HG03575 (cell line): ENCODE results near the gene DGUOK.

ENCODE experiments used
- ATAC-seq: cut with Tn5 transposase; IDR thresholded peaks from one replicate; pipeline ENCODE4 v1.9.1; 2021; ENCODE audit not compliant: unreplicated experiment, insufficient number of reproducible peaks, low FRiP score; ENCODE audit errors: extremely low read depth

The DGUOK gene

DNA sequence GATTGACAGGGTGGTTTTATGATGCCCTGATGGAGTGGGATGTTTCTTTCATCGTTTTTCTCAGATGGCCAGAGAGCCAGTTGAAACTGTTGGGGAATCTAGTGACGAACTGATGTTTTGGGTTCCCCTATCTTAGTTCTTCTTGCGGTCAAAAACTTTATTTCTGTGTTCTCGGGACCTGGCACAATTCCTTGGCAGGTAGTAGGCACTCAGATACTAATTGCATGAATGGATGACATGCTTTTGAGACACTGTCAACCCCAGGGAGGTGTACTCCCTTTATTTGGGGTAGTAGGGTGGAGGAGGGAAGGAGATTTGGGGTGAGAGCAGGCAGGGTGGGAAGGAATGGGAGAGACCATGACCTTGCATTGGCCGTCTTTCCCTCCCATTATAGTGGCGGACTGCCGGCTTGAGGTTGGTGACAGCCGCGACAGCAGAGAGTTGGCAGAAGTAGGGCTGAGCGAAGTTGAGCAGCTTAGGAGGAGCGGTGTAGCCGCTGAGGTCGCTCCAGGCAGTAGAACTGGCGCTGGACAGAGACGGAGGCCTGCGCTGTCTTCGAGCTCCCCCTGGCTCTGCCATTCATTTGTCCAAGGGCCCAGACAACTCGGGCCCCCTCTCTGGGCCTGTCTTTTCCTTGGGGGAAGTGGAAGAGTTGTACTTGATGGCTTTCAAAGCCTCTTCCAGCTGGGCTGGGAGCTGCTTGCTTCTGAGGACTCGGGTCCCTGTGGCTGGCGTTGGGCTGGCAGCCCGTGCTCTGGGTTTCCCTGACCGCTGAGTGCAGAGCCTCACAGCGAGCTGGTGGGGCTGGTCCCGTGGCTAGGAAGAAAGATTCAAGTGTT lies 60.6 kb downstream of the DGUOK start:
- no peak for ATAC-seq

DNA sequence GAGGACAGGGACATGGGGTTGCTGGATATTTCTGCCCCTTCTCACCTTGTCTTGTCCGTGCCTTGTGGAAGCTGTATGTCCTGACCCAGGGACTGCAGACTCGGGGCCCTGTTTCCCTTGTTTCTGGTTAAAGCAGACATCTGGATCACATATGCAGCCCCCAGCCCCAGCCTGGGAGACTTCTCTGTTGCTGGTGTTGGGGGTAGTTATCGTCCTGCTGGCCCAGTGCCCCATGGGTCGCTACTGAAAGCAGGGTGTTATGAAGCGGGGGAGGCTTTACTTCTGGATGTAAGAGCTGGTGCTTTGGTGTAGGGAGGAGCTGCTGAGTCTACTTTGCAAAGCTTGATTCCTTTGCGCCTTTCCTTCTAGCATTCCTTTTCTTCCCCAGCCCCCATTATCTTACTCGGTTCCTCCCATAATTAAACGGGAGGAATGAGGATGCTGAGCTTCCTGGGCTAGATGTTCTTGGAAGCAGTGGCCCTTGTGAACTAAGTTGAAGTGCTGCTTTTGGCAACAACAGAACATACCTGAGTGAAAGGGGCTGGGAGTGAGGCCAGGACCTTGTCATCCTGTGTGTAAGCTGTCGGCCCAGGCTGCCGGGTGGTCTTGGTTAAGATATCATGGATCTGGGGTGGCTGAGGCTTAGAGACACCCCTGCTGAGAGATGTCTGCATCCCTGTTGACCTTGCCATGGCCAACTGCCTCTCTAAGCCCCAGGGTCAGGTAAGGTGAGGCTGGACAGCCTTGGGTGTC lies 61.4 kb downstream of the DGUOK start:
- ATAC-seq = no peak

DNA sequence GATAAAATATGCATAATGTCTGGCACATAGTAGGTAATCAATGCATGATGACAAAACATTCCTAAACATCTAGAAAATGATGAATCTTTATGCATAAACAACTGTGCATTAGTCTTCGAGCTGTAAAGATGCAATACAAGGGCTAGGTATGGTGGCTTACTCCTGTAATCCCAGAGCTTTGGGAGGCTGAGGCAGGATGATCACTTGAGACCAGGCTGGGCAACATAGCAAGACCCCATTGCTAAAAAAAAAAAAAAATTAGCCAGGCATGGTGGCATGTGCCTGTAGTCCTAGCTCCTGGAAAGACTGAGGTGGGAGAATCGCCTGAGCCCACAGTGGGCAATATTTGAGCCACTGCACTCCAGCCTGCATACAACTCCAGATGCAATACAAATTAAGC lies 63.3 kb downstream of the DGUOK start:
- no peak for ATAC-seq

DNA sequence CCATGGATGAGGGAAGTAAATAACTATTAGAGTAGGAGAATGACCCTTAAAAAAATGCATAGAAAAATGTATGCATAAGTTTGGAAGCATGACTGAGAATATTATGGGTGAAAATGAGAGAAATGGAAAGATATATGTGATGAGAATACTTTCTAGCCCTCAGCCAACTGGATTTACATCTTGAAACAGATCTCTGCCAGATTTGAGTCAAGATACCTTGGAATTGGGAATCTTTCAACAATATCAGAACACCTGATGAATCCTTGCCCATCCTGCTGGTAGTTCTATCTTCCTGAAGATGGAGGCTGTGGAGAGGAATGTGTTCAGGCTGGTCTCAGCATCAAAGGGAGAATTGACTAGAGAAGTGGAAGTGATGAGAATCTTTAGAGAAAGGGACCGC lies 63.9 kb downstream of the DGUOK start:
- ATAC-seq = no peak

DNA sequence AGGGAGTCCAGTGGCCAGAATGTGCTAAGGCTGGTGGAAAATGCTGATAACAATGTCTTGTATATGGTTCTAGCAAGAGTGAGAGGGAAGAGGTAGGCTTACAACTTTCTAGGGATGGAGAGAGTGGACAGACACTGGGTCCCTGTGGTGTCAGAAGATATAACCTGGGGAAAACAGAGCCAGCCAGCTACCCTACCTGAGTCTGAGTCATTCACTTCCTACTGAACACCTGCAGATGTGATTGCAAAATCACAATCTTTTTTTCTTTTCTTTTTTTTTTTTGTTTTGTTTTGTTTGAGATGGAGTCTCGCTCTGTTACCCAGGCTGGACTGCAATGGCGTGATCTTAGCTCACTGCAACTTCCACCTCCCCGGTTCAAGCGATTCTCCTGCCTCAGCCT lies 65.4 kb downstream of the DGUOK start:
- no peak for ATAC-seq

DNA sequence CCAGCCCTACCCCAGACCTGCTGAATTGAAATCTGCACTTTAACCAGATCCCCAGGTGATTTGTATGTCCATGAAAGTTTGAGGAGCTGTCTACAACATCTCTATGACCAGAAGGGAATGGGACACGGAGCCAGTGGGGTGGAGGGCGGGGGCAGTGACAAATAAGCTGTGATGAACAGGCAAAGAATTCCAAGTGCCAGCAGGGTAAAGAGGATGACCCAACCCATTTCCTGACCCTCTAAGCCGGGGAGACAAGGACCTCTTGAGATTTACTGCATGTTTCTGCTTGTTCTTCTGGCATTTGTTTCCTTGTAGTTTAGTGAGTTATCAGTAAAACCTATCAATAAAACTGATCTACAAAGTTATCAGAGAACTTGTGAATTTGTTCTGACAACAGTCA lies 66.7 kb downstream of the DGUOK start:
- no peak for ATAC-seq

DNA sequence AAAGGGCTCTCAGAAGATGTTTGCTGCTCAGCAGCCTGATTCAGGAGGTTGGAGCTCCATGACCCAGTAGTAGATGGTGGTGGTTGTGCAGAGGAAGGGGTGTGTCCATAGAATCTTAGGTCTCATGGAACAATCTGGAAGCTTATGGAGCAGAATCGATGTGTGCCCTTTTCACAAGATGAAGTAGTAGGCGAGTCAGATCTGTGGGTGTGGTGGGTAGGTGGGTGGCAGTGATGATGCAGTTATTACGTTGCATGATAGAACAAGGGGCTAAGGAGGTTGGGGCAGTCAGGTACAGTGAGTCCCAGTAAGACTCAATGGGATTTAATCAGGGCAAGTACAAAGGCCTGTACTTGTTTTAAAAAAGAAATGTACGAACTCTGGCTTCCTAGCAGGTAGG lies 67.1 kb downstream of the DGUOK start:
- ATAC-seq = no peak

DNA sequence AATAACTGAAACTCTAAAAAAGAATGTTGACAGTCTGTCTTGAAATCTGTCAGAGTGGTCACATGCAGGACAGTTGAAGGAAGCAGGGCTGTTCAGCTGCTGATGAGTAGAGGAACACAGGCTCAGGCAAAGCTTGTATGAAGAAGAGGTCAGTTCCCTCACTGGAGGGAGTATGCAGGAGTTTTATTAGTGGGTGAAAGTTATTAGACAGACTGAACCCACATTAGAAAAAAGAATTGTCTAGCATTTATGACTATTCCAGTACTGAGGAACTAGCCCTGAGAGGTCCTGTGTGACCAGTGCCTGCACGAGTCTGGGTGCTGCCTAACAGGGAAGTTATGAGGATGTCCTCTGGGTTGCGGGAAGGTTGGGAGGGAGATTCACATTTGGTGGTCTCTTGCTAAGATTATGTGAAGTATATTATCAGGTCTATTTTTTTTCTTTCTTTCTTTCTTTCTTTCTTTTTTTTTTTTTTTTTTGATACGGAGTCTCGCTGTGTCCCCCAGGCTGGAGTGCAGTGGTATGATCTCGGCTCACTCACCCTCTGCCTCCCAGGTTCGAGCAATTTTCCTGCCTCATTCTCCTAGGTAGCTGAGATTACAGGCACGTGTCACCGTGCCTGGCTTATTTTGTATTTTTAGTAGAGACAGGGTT lies 67.6 kb downstream of the DGUOK start:
- ATAC-seq = no peak

DNA sequence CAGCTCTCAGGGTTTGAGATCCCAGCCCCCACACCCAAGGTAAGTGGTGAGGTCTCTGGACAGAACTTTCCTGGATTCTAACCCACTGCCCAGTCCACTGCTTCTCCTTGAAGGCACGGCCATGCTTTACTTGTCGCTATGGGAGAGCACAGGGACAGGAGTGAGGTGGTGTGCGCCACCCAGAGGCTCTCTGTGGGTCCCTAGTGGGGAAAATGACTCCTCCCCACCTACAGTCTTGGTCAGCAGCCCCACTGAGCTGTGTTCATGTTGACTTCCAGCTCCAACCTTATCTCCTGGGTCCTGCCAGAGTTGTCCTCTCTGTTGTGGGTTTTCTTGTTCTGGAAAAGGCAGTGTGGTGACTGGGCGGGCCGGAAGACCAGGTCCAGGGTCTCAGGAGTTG lies 69.1 kb downstream of the DGUOK start:
- no peak for ATAC-seq

DNA sequence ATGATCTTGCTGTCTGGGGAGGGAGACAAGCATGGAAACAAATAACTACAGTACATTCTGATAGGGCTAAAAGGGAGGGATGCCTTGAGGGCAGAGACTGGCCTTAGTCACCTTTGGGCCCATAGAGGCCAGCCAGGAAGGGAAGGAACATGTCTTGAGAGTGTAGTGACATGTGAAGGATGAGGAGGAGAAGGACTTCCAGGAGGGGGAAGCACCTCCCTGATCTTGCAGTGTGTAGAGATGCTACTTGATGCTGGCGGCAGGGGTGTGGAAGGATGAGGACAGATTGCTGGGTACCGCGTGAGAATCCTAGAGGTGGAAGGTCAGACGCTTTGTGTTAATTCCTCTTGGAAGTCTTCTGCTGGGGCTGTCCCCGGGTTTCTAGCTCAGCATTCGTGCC lies 71.1 kb downstream of the DGUOK start:
- ATAC-seq = no peak

DNA sequence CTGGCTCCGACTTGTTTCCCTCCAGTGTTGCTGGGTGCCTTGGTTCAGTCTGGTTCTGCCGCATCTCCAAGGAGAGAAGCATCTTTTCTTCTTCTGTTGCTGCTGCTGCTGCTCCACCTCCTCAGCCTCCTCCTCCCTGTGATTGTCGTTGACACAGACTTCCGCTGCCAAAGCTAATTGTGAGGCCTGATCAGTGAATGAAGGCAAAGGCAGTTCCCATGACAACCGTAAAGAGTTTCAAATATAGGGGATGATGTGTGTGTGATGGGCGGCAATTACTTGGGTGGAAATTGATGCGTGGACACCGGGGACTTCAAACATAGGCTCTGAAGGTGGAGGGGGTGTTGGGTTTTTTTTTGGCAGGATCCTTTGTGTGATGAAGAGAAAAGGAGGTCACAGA lies 71.8 kb downstream of the DGUOK start:
- ATAC-seq = no peak

DNA sequence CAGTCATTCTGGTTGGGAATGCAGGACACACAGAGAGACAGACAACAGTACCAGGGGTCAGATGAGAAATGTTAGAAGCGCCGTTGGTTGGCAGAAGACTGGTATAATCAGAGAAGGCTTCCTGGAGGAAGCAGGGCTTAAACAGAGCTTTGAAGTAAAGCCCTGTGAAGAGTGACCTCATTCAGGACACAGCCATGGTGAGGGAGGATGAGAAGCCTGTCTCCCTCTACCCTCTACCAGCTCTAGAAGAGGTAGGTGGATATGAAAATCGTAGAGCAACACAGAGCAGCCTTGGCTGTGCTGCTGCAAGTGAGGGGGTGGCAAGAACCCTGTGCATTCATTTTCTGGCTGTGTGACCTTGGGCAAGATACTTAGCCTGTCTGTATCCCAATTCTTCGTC lies 72.3 kb downstream of the DGUOK start:
- ATAC-seq = no peak

DNA sequence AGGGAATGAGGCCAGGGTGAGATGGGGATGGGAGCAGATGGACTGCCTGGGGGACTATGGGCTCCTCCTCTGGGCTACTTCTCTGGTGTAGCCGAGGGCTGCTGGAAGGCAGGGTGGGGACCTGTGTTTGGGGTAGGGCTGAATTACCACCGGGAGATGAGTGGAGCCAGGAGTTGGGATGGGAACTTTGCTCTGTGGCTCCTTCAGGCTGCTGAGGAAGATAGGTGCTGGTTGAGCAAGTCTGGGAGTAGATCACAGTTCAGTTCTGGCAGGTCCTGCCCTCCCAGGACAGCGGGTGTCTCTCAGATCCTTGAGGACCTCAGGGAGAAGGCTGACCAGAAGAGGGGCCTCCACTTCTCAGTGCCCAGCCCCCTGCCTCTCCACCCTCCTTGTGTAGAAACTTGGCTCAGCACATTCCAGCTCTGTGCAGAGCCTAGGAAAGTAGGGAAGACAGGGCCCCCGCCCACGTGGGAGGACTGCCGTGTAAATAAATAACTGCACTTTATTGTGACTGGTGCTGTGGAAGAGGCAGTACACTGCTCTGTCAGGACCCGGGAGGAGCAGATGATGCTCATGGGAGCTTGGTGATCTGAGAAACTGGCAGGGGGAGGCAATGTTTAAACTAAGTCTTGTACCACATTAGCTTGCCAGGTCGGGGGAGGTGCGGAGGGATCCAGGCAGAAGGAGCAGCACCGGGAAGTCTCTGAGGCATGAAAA lies 73.4 kb downstream of the DGUOK start:
- ATAC-seq = no peak

DNA sequence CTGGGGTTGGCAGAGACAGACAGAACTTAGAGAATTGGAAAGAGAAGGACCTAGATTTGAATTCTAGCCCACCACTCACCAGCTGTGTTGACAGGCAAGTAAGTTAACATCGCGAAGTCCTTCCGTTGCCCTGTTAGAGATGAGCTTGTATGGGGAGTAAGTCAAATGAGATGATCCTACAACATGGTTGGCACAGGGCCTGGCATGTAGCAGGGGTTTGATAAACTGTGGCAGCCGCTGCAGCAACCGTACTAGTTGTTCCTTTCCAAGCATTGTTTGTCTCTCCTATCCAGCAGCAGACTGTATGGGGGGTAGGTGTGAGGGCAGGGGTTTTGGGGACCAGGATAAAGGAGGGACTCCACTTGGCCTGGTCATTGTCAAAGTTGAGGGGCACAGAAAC lies 74.0 kb downstream of the DGUOK start:
- no peak for ATAC-seq

DNA sequence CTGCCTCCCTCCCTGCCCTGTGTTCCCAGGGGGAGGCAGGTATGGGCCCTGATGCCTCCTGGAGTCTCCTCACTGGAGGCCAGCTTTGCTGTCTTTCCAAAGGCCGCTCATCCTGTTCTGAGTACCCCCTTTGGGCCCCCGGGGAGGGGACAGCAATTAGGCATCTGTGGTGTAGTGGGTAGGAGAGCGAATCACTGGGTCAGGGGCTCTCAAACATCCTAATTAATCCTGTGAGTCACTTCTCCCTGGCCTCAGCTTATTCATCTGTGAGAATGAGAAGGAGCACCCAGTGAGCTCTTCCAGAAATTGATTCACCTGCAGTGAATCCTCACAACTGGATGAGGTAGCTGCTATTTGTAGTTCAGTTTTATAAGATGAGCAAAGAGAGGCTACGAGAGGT lies 74.4 kb downstream of the DGUOK start:
- ATAC-seq = no peak

DNA sequence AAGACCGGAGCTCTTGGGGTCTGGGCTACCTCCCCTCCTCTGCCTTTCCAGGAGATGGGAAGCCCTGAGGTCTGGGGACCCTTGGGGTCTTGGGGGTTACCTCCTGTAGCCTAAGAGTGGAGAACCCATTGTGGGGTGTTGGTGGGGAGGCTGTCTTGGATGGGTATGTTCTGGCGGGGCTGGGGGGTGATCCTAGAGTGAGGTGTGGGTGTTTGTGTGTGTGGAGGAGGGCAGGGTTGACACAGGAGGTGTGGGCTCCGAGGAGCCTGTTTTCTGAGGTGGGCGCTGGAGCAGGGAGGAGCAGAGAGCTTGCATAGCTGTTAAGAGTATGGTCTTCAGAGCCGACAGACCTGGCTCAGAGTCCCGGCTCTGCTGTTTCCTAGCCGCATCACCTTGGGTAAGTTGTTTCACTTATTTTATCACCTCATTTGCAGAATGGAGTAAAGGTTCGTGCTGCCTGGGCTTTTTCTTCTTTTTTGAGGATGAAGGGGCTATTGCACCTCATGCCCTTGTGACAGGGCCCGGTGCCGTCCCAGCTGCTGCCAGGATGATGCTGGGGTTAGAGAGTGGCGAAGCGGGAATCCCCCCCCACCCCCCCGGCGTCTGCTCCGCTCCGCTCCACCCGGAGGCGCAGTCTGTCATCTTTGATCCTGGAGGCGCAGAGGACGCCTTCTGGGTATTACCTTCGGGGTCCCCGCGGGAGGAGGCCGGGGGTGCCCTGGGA lies 75.3 kb downstream of the DGUOK start:
- ATAC-seq = no peak

DNA sequence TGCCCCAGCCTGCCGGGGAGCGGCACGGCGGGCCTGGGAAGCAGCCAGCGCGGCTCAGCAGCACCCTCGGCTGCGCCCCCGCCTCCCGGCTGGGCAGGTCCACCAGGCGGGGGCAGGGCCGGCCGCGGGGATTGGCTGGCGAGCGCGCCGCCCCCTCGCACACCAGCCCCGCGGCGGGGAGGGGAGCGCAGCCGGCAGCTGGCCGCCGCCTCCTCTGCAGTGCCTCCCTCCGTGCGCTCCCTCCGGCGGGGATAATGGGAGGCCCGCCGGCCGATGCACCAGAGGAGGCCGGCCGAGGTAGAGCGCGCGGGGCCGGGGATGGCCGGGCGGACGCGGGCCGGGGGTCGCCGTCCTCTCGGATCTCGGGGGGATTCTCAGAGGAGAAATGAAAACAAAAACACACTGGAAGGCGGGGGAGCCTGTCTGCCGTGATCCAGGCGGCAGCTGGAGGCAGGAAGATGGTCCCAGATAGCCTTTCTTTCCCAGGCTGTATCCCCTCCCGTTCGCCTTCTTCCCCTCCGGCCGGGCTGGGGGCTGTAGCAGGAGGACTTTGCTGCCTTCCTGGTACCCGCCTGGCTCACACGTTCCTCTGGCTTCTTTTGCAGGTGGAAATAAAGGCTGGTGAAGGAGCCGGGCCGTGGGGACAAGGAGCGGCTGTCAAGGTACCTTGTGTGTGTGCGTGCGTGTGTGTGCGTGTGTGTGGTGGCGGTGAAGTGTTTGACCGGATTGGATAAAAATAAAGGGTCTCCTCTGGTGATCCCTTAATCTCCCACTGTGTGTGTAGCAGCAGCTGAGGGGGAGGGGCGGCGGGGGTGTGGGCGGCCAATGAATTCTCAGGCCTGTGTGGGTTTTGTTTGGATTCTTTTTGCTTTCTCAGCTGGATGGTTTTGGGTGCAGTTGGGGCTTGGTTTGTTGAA lies 76.1 kb downstream of the DGUOK start:
- ATAC-seq = no peak
